K562 (cell line): ENCODE data around the gene ITGA11. TPM values are rescaled to one million over a fixed set of nuclear protein-coding genes. Genes with fewer than 3 reads are reported as not detected.

ENCODE experiments used
- ATAC-seq: fragments of 200-7000 bp; cut with Tn5 transposase; 3 replicates; pipeline ENCODE4 v1.9.1; 2020; ENCODE audit warnings: moderate library complexity
- BruUV-seq: library from RNA; stranded (reverse); fragments of 400-500 nt; replicated peaks from 2 replicates; lab custom pipeline; 2021; lab: Mats Ljungman, UMichigan
- CTCF ChIA-PET: fragments of 300-600 bp; formaldehyde crosslinking; extraction: SDS; loops from one replicate; lab custom pipeline; 2021; ENCODE audit warnings: low intra/inter-chr PET ratio; lab: Yijun Ruan, JAX
- POLR2A ChIA-PET: fragments of 300-600, 350-650 bp; sonication (Branson Sonifier 250); formaldehyde crosslinking; extraction: SDS; loops from one replicate; lab custom pipeline; 2021; ENCODE audit warnings: antibody characterized with exemption, inconsistent platforms; lab: Yijun Ruan, JAX
- DNase-seq, 4 experiments: peaks; one replicate each; pipeline versions ENCODE4 v3.0.0 to v3.0.0-alpha.2; 2011 to 2018; ENCODE audit warnings: low spot score in 3 of 4, mixed read lengths in 3 of 4; ENCODE audit errors: extremely low read depth in 1 of 4
- FAIRE-seq: peaks from 2 replicates; lab custom pipeline; 2011; peaks lifted over from hg19 to GRCh38; lab: Jason Lieb, UNC
- H2AFZ ChIP-seq: 2 replicates; pipeline ENCODE4 v1.6.0; 2011; ENCODE audit warnings: low read depth, low read length, control low read depth, inconsistent platforms
- H3K27ac ChIP-seq: fragments of 200-600 bp; 3 replicates; pipeline ENCODE4 v1.8.0; 2011; ENCODE audit warnings: low read depth, mild to moderate bottlenecking, control low read depth, inconsistent platforms, low read length, moderate library complexity, mixed read lengths; ENCODE audit errors: extremely low read depth
- H3K27me3 ChIP-seq, 2 experiments: fragments of 300-600 bp in 1 of 2; 2 replicates in 1 of 2; 3 replicates in 1 of 2; pipeline versions ENCODE4 v1.6.0 to v1.8.0; 2011; ENCODE audit warnings: inconsistent platforms in 2 of 2, low read length in 2 of 2, mild to moderate bottlenecking in 1 of 2, mixed read lengths in 1 of 2, moderate library complexity in 1 of 2; ENCODE audit not compliant: control insufficient read depth in 2 of 2, insufficient read depth in 2 of 2
- H3K36me3 ChIP-seq: fragments of 300-600 bp; 3 replicates; pipeline ENCODE4 v1.8.0; 2011; ENCODE audit warnings: mild to moderate bottlenecking, low read length, inconsistent platforms; ENCODE audit not compliant: control insufficient read depth, insufficient read depth
- H3K4me1 ChIP-seq, 2 experiments: fragments of 200-600 bp in 1 of 2; replicated peaks in 1 of 2; 2 replicates in 1 of 2; 3 replicates in 1 of 2; pipeline versions ENCODE4 v1.5.1 to v1.8.0; 2011; ENCODE audit warnings: inconsistent platforms in 2 of 2, low read length in 2 of 2, mild to moderate bottlenecking in 1 of 2, mixed read lengths in 1 of 2, moderate library complexity in 1 of 2; ENCODE audit not compliant: control insufficient read depth in 2 of 2, insufficient read depth in 2 of 2
- H3K4me2 ChIP-seq: 2 replicates; pipeline ENCODE4 v1.6.1; 2011; ENCODE audit warnings: low read length, control low read depth, inconsistent platforms, mixed read lengths; ENCODE audit not compliant: insufficient read depth
- H3K4me3 ChIP-seq: fragments of 200-600 bp; sonication (generic), shearing (Covaris generic); 2 replicates; pipeline ENCODE4 v1.5.1; 2016; ENCODE audit warnings: control low read depth, inconsistent platforms
- H3K79me2 ChIP-seq: fragments of 200-600 bp; 3 replicates; pipeline ENCODE4 v1.8.0; 2011; ENCODE audit warnings: low read length, inconsistent platforms; ENCODE audit not compliant: control insufficient read depth, insufficient read depth
- H3K9ac ChIP-seq, 2 experiments: 2 replicates each; pipeline versions ENCODE4 v1.6.0 to v1.6.1; 2011; ENCODE audit warnings: low read depth in 2 of 2, low read length in 2 of 2, control low read depth in 1 of 2, inconsistent platforms in 1 of 2, mild to moderate bottlenecking in 1 of 2, mixed read lengths in 1 of 2; ENCODE audit not compliant: insufficient read depth in 1 of 2
- H3K9me1 ChIP-seq: one replicate; pipeline ENCODE4 v1.6.0; 2011; ENCODE audit warnings: inconsistent platforms, mild to moderate bottlenecking, low read length, moderate library complexity; ENCODE audit not compliant: control insufficient read depth, insufficient read depth
- H3K9me3 ChIP-seq: replicated peaks from 2 replicates; pipeline ENCODE4 v1.5.1; 2011; ENCODE audit warnings: low read depth, low read length, inconsistent platforms; ENCODE audit not compliant: control insufficient read depth, insufficient read depth
- H4K20me1 ChIP-seq: replicated peaks from 2 replicates; pipeline ENCODE4 v1.6.1; 2011; ENCODE audit warnings: low read length, inconsistent platforms, mixed read lengths; ENCODE audit not compliant: control insufficient read depth, insufficient read depth
- ATF1 ChIP-seq, 2 experiments: fragments of 450-650 bp in 1 of 2; IDR thresholded peaks; 2 replicates each; pipeline ENCODE4 v1.6.1; 2016; ENCODE audit warnings: missing compliant biosample characterization in 1 of 2, missing genetic modification characterization in 1 of 2
- C11orf30 ChIP-seq: fragments of 450-650 bp; IDR thresholded peaks from 2 replicates; pipeline ENCODE4 v1.6.1; 2016; ENCODE audit warnings: low read depth, mild to moderate bottlenecking
- CREBBP ChIP-seq: IDR thresholded peaks from one replicate; pipeline ENCODE4 v1.6.1; 2012; ENCODE audit warnings: low read depth, mild to moderate bottlenecking, control low read depth, inconsistent platforms, low read length
- EGR1 ChIP-seq: fragments of 450-650 bp; conservative IDR thresholded peaks from 2 replicates; pipeline ENCODE4 v1.6.1; 2017; ENCODE audit warnings: mild to moderate bottlenecking
- ETS2 ChIP-seq: IDR thresholded peaks from 2 replicates; pipeline ENCODE4 v1.6.1; 2016; ENCODE audit warnings: borderline replicate concordance, missing genetic modification characterization, mild to moderate bottlenecking, moderate library complexity, missing compliant biosample characterization; ENCODE audit not compliant: poor library complexity, severe bottlenecking
- FIP1L1 ChIP-seq: fragments of 200-400 bp; formaldehyde crosslinking; IDR thresholded peaks from 2 replicates; pipeline ENCODE4 v1.6.1; 2018; ENCODE audit warnings: mild to moderate bottlenecking, low read depth, low read length; ENCODE audit not compliant: poor library complexity, severe bottlenecking
- GABPB2 ChIP-seq: fragments of 250-450 bp; sonication (Bioruptor Pico); conservative IDR thresholded peaks from 2 replicates; pipeline ENCODE4 v1.5.1; 2021; ENCODE audit warnings: mild to moderate bottlenecking
- HCFC1 ChIP-seq: IDR thresholded peaks from 2 replicates; pipeline ENCODE4 v1.6.1; 2012; ENCODE audit warnings: low read depth, low read length, improper control_type of control experiment
- HEY1 ChIP-seq: fragments of 250-450 bp; sonication (Bioruptor Pico); IDR thresholded peaks from 2 replicates; pipeline ENCODE4 v1.5.0; 2020; ENCODE audit warnings: mild to moderate bottlenecking, moderate library complexity, borderline replicate concordance
- HOXB6 ChIP-seq: fragments of 250-450 bp; sonication (Bioruptor Pico); IDR thresholded peaks from 2 replicates; pipeline ENCODE4 v1.5.1; 2022; ENCODE audit warnings: mild to moderate bottlenecking, borderline replicate concordance
- MCM5 ChIP-seq: fragments of 450-650 bp; IDR thresholded peaks from 2 replicates; pipeline ENCODE4 v1.6.1; 2016; ENCODE audit warnings: low read depth
- MYC ChIP-seq, 2 experiments: fragments of 250-450 bp in 1 of 2; sonication (Bioruptor Pico) in 1 of 2; IDR thresholded peaks; 2 replicates each; pipeline versions ENCODE4 v1.5.1 to v1.6.1; 2012 to 2021; ENCODE audit warnings: low read depth in 2 of 2, borderline replicate concordance in 1 of 2, improper control_type of control experiment in 1 of 2, low read length in 1 of 2, mild to moderate bottlenecking in 1 of 2, moderate library complexity in 1 of 2
- NBN ChIP-seq: fragments of 450-650 bp; IDR thresholded peaks from 2 replicates; pipeline ENCODE4 v1.6.1; 2016; ENCODE audit warnings: low read depth, mild to moderate bottlenecking
- PHB ChIP-seq: fragments of 250-450 bp; sonication (Bioruptor Pico); IDR thresholded peaks from 2 replicates; pipeline ENCODE4 v1.5.0; 2021
- XRCC4 ChIP-seq: IDR thresholded peaks from one replicate; pipeline ENCODE4 v1.6.1; 2011; ENCODE audit not compliant: insufficient read depth, insufficient read length; ENCODE audit errors: extremely low read depth
- ZNF436 ChIP-seq: fragments of 250-450, 450-650 bp; sonication (Bioruptor Pico); formaldehyde crosslinking; IDR thresholded peaks from 2 replicates; pipeline ENCODE4 v1.7.0; 2020; ENCODE audit warnings: mild to moderate bottlenecking
- ZNF707 ChIP-seq: fragments of 250-450 bp; sonication (Bioruptor Pico); conservative IDR thresholded peaks from 2 replicates; pipeline ENCODE4 v1.8.0; 2022; ENCODE audit warnings: inconsistent platforms, mild to moderate bottlenecking, moderate library complexity
- WGBS: fragments of 100-300 bp; shearing (Covaris generic); methylation state at CpG from one replicate; pipeline ENCODE4 v1.1.6; 2016; ENCODE audit warnings: low coverage, mixed read lengths; ENCODE audit not compliant: insufficient coverage; ENCODE audit errors: missing lambda C conversion rate; 5-methylcytosine and 5-hydroxymethylcytosine counted together
- in situ Hi-C: fragments of 300-500 bp; cut with MboI; formaldehyde crosslinking; loops from 4 replicates; pipeline ENCODE4 v1.15.0; 2018; ENCODE audit warnings: inconsistent platforms, mixed read lengths
- intact Hi-C: fragments of 100-400 bp; cut with micrococcal nuclease; formaldehyde crosslinking; loops from 2 replicates; pipeline ENCODE4 v1.14.2; 2022
- polyA plus RNA-seq, 8 experiments: library from polyadenylated mRNA; depleted of rRNA in 4 of 8; stranded (reverse) in 5 of 8; unstranded in 3 of 8; fragments of >200 nt; fragmentation: Nextera tagmentation in 2 of 8; fragmentation: Illumina TruSeq in 1 of 8; extraction: Ambion mirVana in 2 of 8; extraction: Trizol in 1 of 8; gene quantifications; 2 replicates each; pipeline versions ENCODE4 v1.2.1 to v1.2.3, GENCODE V29; 2011 to 2014; ENCODE audit warnings: inconsistent platforms in 1 of 8, missing spikeins in 1 of 8
- total RNA-seq, 7 experiments: library from RNA; depleted of rRNA in 6 of 7; stranded (reverse); fragments of >200 nt in 6 of 7; fragmentation: Illumina TruSeq in 2 of 7; extraction: Trizol in 2 of 7; gene quantifications; 2 replicates each; pipeline versions ENCODE4 v1.2.1 to v1.2.3, GENCODE V29; 2011 to 2021; ENCODE audit warnings: low replicate concordance in 1 of 7
- TF ChIP-seq, protein P1 (sequence below), 2 experiments: IDR thresholded peaks; 2 replicates each; pipeline ENCODE4 v1.6.1; 2012; ENCODE audit warnings: improper control_type of control experiment in 2 of 2, low read depth in 2 of 2, low read length in 2 of 2, borderline replicate concordance in 1 of 2
- TF ChIP-seq, protein P2 (sequence below): fragments of 450-650 bp; IDR thresholded peaks from 2 replicates; pipeline ENCODE4 v1.7.0; 2016; ENCODE audit warnings: borderline replicate concordance

The ITGA11 gene
- total and polyA plus RNA-seq, 9 of the 15 experiments (the other 6 are each of a cell fraction or from before 2014, with no cell fraction given) = 0.01 TPM; not detected in 8

DNA sequence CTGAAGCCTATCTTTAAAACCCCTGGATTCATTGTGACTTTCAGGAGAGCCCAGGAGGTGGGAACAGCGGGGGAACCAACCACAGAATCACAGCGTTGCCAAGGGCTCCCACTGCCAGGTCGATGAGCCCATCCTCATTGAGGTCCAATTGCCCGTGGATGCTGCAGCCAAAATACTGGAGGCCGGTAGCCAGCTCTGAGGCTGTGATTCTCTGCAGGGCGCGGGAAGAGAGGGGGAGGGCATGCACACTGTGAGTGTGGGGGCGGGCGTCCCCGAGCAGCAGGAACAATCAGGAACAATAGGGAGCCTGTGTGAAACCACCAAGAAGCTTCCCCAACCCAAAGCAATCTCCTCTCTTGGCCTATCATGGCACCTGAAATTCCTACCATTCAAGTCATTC is 101.1 kb downstream of the ITGA11 start (continued):
- no peak for TF ChIP-seq MYC (IDR thresholded peaks at IDR 0.05; ENCODE audit: low read depth, low read length)
- TF ChIP-seq MYC (CRISPR knock-in tag; IDR thresholded peaks at IDR 0.05; ENCODE audit: borderline replicate concordance, low read depth) = no peak
- TF ChIP-seq ZNF436 (CRISPR knock-in tag) = no peak
- TF ChIP-seq MCM5 = no peak
- TF ChIP-seq GABPB2 (CRISPR knock-in tag) = no peak
- TF ChIP-seq, protein P1, sequence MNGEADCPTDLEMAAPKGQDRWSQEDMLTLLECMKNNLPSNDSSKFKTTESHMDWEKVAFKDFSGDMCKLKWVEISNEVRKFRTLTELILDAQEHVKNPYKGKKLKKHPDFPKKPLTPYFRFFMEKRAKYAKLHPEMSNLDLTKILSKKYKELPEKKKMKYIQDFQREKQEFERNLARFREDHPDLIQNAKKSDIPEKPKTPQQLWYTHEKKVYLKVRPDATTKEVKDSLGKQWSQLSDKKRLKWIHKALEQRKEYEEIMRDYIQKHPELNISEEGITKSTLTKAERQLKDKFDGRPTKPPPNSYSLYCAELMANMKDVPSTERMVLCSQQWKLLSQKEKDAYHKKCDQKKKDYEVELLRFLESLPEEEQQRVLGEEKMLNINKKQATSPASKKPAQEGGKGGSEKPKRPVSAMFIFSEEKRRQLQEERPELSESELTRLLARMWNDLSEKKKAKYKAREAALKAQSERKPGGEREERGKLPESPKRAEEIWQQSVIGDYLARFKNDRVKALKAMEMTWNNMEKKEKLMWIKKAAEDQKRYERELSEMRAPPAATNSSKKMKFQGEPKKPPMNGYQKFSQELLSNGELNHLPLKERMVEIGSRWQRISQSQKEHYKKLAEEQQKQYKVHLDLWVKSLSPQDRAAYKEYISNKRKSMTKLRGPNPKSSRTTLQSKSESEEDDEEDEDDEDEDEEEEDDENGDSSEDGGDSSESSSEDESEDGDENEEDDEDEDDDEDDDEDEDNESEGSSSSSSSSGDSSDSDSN (IDR thresholded peaks at IDR 0.05; ENCODE audit: borderline replicate concordance in 1 of 2, low read depth in 2 of 2, low read length in 2 of 2) = no peak
- TF ChIP-seq, all 486 proteins: peak for 0

DNA sequence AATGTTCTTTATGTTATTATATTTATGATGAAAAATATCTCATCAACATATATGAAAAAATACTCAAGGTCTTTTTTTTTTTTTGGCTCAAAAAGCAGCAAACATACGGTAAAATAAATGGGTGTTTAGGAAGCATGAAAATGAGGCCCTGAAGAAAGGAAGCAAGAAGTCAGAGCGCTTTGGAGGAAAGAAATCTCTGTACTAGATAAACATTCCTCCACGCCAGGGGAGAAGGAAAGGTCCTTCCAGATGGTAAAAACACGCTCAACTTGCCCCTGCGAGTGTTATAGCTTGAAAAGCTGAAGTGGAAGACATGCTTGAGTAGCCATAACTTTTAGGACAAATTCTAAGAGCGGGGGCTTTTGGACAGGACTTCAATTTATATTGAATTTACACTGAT is 101.5 kb downstream of the ITGA11 start:
- Histone ChIP-seq H3K27ac (no peak overlapping the region), H3K9me1 (no peaks in the 10 kb centered on the region), H3K9ac (no peak overlapping the region), H3K4me2 (no peak overlapping the region), H3K4me1 (no peaks in the 10 kb centered on the region; a peak in 1 of 5 replicates), H3K4me3 (no peak overlapping the region), H3K36me3 (no peaks in the 10 kb centered on the region), H3K27me3 (peaks cover 35 to 78% of the 10 kb centered on the region in 2 experiments), H3K79me2 (no peaks in the 10 kb centered on the region), H3K9me3 (no peaks in the 10 kb centered on the region), H2AFZ (no peak overlapping the region), H4K20me1 (peaks cover 5% of the 10 kb centered on the region; the same call in 1 of the 2 replicates)
- no peak for DNase-seq
- no peak for ATAC-seq
- no peak for FAIRE-seq
- WGBS = 3% methylated on average over 5 of the region's 6 CpGs
- intact Hi-C loops (no loop called here), in situ Hi-C loops (no loop called here)
- CTCF ChIA-PET = no interaction called here
- BruUV-seq = no TSS peak
- POLR2A ChIA-PET = no interaction called here
- TF ChIP-seq HCFC1 (no peak), HEY1 (CRISPR knock-in tag) (no peak), ATF1 (CRISPR knock-in tag; IDR thresholded peaks at IDR 0.05) (no peak), ATF1 (tag; IDR thresholded peaks at IDR 0.05) (no peak), EGR1 (no peak), C11orf30 (no peak), FIP1L1 (no peak), HOXB6 (CRISPR knock-in tag) (no peak), ETS2 (no peak), ZNF707 (CRISPR knock-in tag) (no peak), XRCC4 (no peak), PHB (CRISPR knock-in tag) (no peak), NBN (no peak), CREBBP (no peak)
- TF ChIP-seq, protein P2, sequence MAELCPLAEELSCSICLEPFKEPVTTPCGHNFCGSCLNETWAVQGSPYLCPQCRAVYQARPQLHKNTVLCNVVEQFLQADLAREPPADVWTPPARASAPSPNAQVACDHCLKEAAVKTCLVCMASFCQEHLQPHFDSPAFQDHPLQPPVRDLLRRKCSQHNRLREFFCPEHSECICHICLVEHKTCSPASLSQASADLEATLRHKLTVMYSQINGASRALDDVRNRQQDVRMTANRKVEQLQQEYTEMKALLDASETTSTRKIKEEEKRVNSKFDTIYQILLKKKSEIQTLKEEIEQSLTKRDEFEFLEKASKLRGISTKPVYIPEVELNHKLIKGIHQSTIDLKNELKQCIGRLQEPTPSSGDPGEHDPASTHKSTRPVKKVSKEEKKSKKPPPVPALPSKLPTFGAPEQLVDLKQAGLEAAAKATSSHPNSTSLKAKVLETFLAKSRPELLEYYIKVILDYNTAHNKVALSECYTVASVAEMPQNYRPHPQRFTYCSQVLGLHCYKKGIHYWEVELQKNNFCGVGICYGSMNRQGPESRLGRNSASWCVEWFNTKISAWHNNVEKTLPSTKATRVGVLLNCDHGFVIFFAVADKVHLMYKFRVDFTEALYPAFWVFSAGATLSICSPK = no peak
